Activated T-cell treated with anti-CD3 and anti-CD28 coated beads for 48 hours (primary cell): ENCODE data around the gene HOXB7.

ENCODE experiments used
- DNase-seq: peaks from one replicate; pipeline ENCODE4 v3.0.0-alpha.2; 2020; ENCODE audit warnings: low read depth

HOXB7 gene

GRCh38 chr17:48579471-48579759 lies 31.4 kb downstream of the HOXB7 start:
- DNase-seq, result no peak

DNA sequence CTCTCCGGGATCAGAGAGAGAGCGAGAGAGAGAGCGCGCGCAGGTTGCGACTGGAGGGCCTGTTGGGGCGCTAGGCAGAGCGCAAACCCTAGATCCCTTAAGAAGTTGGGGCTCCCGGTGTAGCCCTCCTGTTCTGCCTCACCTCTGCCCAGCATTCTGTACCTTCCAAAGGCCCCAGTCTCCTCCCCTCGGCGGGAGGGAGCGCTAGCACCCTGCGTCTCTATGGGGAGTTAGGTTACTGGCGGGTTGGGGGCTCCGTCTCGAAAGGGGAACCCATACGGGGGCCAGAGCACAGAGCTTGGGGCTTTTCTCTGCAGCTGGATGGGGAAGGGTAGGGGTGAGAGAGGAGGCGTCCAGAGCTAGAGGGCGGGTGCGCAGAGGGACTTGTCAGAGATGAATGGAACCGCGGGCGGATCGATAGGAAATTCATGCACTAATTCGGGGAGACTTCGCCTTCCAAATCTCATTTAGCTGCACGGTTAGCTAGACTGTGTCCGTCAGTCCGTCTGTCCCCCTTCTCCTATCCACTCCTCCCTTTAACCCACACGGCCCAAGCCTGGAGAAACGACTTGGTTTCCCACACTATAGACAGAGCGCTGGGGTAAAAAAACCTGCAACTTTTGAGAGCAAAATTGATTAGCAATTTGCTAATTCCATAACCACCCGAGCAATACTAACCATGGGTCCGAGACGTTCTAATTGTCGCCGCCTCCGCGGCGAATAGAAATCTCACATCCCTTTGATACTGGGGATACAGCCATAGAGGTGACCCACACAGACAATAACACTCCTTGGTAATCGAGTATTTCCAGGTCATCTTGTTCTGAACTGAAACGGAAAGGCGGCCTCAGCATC lies 32.0 kb downstream of the HOXB7 start:
- DNase-seq, result no peak

DNA sequence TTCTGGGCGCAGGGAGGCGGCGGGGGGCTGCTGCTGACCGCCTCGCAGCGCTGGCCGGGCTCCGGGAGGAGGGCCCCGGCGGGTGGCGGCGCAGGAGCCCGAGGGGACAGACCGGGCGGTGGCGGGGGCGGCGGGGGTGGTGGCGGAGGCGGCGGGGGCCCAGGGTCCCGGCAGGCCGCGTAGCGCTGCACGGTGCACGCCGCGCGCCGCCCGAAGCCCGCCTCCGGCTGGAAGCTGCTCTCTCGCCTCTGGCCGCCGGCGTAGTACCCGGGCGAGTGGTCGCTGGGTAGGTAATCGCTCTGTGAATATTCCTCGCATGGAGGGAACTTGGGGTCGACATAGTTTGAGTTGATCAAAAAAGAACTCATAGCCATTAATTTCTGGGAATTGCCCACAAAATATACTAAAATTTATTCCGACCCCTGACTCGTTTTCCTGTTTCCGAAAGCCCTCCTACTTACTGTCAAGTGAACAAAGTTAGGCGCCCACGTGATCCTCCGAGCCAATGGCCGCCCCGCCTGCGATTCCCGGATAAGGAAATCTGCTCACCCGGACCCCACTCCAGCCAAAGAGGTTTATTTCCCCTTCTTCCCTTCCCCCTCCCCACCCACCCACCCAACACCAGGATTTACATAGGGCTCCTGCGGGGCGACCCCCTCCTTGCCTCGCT lies 32.7 kb downstream of the HOXB7 start, which contains the start of gene HOXB4:
TSS of gene HOXB4 (minus strand) at position 405 of the 670 bp plus-strand sequence. CDS start at position 374, 31 bp downstream.
- no peak for DNase-seq

DNA sequence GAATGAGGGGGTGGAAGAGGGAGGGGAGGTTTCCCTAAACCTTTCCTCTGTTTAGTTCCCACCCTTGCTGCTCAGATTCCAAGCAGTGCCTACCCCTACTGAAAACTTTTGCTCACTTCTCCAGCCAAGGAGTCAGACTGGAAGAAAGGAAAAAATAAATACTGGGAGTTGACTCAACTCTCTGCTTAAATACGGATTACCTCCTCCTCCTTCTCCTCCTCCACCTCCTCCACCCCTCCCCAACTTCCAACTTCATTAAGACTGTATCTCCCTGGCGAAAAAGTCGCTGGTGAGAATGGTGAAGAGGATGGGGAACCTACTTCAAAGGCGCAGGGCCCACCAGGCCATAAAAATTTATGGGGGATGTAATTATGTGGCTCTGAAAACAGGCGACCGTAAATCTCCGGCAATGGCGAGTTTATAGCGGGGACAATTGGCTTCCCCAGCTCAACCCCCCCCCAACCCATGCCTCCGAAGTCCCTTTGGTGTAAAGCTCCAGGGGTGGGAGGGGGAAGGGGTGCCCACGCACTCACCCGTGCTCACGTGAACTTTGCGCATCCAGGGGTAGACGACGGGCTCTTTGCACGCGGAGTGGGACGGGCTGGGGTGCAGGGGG lies 33.4 kb downstream of the HOXB7 start:
- no peak for DNase-seq

- DNase-seq, result no peak
Measured at GRCh38 chr17:48576479-48577309, 34.1 kb downstream of the HOXB7 start.

- DNase-seq, result no peak
Measured at GRCh38 chr17:48575673-48576478, 34.9 kb downstream of the HOXB7 start.

- DNase-seq, result no peak
Measured at GRCh38 chr17:48575066-48575582, 35.7 kb downstream of the HOXB7 start.

DNA sequence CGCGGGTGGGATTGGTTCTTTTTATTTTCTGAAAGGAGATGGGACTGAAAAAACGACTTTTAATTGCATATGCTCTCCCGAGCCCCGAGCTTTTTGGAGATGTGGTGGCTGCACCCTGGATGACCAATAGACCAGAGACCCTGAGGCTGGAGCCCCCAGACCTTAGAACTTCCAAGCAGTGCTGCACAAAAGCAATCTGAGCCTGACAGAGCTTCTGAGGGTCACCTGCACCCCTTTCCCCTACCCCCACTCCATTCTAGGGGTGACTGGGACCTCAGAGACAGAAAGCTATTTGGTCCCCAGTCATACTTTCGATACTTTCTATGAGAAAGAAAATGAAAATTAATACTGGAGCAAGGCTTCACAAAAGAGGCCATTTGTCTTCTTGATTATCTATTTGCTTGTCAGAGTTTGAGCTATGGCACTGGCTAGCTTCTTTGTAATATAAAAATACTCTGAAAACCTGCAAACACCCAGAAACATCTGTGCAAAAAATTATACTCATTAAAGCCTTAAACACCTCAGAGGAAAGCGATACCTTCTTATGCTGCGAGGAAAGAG lies 36.2 kb downstream of the HOXB7 start:
- no peak for DNase-seq

- DNase-seq, result no peak
Measured at GRCh38 chr17:48571826-48572417, 38.9 kb downstream of the HOXB7 start.

DNA sequence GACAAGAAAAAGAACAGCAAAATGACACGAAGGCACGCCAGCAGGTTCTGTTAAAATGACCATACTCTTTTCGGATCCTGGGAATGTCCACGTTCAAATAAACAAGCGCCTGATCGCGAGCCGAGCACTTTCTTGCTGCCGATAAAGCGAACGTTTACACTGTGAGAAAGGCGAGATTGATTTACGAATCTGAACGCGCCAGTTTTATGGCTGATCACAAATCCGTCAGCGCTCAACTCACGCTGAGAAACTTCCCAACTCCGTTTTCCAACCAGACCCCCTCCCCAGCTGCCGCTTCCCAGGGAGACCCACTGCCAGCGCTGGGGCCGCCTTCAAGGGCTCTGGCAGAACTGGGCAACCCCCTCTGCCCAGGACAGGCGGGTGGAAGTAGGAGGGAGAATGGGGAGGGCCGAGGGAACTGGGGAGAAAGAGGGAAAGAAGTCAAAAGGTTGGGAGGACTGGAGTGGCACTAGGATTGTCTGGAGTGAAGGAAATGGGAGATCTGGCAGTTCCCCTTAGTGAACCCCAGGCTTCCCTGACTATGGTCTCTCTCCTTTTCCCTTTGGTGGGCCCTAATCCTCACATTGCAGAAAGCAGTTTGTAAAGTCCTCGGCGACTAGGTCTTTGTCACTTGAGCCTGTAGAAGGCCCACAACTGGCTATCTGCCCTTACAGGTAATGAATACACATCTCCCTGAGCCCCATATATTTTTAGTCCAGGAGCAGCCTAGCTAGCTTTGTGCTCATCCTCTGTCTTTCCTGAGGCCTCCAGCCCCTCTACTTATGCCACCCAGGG lies 39.6 kb downstream of the HOXB7 start:
- no peak for DNase-seq

GRCh38 chr17:48570325-48571023 lies 40.3 kb downstream of the HOXB7 start:
- no peak for DNase-seq

DNA sequence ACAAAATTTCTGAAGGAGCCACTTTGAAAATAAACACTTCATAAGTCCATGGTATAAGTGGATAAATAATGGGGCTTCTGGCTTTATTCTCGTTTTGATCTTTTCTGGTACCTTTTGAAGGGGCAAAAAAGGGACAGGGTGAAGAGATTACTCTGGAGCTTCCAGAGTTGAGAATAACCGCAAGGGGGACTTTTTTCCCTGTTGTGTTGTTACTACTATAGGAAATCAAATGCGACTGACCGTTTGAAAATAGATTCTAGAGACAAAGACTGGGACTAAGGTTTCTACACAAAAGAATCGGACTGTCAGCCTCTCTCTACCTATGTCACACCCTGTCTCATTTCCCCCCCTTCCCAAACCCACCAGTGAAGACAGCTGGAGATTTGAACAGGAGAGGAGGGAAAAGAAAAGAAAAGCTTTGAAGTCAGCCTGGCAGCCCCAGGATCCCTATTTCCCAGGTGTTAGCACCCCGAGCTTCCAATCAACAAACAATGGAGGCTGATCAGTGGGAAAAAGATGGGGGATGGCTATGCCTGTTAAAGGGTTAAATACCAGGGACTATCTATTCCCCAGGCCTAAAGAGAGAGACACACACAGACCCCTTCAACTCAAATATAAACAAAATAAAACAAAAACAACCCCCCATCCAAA lies 41.0 kb downstream of the HOXB7 start:
- DNase-seq, result no peak

DNA sequence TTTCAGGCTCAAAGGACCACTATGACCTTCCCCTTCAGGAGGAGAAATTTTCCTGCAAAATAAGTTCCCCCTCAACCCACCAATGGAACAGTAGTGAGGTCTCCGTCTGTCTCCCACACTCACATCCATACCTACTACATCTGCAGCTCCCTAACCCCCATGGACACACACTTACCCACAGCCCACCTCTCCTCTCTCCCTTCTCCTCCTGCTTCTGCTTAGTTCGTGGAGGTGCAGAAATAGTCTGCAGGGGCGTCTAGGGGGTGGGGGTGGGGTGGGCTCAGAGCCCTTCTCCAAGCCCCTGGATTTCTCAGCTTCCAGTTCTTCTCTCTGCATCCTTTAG lies 41.6 kb downstream of the HOXB7 start:
- DNase-seq, result no peak

DNA sequence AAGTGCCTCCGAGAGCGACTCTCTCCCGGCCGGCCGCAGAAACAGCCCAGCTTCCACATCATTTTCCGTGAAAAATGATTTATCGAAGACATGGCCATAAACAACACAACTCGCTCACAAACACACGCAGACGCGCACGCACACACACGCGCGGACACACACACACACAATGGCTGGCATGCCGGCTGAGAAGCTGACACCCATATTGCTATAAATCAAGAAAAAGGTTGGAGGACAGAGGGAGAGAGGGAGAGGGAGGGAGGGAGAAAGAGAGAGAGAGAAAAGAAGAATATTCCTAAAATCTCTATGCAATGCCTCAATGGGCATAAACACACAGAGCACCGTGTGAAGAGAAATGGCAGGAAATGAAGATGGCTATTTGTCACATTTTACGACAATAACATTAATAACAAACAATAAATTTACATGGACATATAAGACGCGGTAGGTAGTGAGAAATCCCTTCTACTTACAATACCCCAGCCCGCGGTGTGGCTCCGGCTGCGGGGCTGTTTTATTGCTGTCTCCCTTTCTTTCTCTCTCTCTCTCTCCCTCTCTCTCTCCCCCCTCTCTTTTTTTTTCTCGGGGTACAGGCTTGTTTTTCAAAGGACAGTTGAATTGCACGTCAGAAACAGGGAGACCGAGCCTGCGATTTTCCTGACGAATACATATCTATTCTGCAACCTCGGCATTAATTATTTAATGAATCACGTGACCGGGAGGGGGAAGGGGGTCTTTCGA lies 42.1 kb downstream of the HOXB7 start:
- no peak for DNase-seq

- no peak for DNase-seq
Measured at GRCh38 chr17:48567646-48568354, 43.0 kb downstream of the HOXB7 start.

DNA sequence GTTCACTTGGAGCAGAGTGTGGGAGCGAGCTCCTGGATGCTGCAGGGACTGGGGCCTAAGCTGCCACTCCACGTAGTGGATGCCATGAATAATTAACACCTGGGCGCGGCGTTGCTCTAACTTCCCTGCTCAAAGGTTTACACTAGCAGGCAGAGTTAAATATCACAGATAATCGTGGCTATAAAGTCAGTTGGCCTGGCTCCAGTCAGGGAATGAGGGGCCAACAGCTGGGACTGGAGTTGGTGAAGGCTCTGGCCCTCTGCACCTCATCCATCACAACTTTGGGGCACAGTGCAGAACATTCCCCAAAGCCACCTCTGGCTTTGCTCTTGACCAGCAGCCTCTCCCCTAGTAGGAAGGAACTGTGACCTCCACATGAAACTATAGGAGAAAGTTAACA lies 43.6 kb downstream of the HOXB7 start:
- DNase-seq, result no peak

GRCh38 chr17:48566717-48567116 lies 44.1 kb downstream of the HOXB7 start:
- no peak for DNase-seq
